GM19328 (cell line): Measurements from ENCODE around the gene MAPKAP1.
A peak's percentile ranks its signal among the peaks of the same experiment; 100 is the strongest.

Source experiments
- ATAC-seq: cut with Tn5 transposase; IDR thresholded peaks from one replicate; pipeline ENCODE4 v1.9.1; 2021; ENCODE audit warnings: mild to moderate bottlenecking, moderate library complexity; ENCODE audit not compliant: unreplicated experiment

MAPKAP1 gene

DNA sequence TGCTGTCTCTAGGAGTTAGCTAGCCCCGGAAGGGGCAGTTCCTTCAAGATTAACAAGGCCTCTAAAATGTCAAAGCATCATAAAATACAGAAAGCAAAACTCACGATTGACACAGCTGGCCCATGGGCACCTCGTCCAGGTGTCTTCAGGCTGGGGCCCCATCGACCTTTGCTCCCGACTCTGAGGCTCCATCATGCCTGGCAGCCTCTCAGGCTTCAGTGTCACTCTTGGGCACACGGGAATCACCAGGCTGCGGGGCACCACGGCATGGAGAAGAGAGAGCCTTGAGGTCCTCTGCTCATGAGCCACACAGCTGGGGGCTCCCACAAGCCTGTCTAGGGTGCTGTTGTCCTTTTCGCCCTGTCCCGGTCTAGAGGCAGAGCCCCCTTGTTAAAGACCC is 284.2 kb downstream of the MAPKAP1 start:
- no peak for ATAC-seq

DNA sequence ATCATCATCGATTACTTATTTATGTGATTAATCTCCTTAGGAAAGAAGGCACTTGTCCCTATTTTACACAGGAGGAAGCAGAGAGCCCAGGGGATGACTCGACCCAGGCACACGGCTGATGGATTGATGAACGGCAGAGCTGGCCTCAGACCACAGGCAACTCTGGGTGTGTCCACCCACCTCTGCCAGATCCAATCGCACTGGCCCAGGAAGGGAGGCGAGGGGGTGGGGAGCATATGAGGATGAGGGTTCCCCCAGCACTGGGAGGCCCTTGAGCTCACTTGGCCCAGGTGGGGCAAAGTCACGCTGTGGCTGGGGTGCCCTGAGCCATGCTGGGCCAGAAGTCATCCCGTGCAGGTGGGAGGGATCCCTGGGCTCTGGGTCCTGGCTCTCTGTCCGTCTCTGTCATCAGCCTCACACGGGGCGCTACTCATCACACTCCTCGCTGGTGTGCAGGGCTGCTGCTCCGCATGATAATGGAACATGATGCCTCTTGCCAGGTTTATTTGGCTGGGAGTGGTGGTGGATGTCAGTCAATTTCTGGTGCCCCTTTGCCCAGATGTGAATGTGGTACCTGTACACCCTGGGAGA is 285.3 kb downstream of the MAPKAP1 start:
- no peak for ATAC-seq

DNA sequence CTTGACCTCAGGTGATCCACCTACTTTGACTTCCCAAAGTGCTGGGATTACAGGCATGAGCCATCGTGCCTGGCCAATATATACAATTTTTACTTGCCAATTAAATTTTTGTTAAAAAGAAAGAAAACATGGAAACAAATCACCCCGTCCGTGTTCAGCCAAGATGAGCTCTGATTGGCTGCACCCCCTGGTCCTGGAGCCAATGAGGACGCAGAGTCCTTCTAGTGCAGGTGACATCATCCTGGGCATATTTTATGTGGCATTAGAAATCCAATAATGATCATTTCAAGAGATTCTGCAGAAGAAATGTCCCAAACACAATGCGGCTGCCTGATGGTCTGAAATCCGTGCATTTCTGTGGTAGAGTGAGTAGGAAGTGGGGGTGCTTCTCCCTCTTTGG is 285.8 kb downstream of the MAPKAP1 start:
- no peak for ATAC-seq

DNA sequence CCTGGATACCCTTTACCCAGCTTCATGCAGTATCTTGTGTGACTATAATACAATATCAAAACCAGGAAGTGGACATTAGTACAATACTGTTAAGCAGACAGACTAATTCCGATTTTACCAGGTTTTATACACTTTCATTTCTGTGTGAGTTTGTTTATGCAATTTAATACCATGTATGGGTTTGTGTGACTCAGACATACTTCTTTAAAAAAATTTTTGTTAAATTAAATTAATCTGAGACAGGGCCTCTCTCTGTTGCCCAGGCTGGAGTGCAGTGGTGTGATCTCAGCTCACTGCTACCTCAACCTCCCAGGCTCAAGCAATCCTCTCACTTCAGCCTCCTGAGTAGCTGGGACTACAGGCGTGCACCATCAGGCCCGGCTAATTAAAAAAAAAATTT is 288.6 kb downstream of the MAPKAP1 start:
- no peak for ATAC-seq

DNA sequence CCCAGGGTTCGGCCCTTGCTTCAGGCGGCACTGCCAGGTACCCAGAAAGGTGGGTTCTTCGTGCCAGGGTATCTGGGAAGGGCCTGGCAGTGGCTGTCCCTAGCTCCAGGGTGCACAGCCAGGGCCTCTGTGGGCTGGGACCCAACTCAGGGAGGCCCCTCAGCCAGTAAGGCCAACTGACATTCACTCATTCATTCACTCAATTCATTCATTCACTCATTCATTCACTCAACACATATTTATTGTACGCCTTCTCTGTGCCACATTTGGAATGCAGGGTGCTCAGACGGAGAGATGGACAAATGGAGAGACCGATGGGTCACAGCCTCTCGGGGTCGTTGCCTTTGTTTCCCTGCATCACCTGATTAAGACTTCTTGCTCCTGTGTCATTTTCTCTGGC is 290.5 kb downstream of the MAPKAP1 start:
- ATAC-seq: no peak

DNA sequence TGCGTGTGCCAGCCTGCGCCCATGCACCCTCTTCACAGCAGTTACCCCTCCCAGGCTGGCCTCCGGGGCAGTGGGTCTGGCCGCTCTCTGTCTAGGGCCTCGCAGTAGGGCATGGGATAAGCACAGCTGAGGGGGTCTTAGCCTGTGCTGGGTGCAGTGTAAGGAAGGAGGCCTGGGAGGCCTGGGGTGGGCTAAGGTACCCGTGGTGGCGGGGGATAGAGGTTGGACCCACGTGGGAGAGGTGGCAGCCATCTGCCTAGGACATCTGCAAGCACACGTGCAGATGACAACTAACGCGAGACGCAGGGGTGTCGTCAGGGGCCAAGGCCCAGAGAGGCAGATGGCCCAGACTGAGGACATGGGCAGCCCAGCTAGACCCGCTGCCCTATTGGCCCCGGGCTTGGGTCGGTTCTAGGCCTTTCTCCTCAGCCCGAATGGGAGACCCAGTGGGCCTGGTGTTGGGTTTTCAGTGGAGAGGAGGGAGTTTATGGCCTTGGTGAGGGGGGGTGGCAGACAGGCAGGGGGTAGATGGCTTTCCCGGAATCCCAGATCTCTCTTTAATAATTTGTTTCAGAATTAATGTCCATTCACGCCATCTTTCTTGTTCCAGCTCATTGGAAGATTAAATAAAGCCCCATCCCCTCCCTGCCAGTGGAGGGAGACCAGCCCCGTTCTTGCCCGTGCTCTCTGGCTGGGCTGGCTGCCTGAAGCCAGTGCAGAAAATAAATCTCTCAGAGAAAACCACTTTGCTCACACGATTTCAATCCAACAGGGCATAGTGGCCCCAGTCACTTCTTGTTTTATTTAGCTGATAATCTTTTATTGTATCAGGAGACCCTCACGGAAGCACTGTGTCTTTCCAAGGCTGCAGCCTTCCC is 291.2 kb downstream of the MAPKAP1 start:
- no peak for ATAC-seq

DNA sequence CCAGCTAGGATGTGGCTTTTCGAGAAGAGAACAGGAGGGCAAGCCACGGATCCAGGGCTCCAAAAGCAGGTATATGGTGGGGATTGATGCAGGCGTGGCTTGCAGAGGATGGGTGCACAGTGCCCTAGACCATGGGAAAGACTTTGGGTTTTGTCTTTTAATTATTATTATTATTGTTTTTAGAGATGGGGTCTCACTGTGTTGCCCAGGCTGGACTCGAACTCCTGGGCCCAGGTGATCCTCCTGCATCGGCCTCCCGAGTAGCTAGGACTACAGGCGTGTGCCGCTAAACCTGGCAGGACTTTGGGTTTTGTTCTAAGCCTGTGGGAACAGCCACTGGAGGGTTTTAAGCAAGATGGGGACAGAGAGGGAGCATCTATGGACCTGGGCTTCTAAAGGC is 293.4 kb downstream of the MAPKAP1 start:
- no peak for ATAC-seq

DNA sequence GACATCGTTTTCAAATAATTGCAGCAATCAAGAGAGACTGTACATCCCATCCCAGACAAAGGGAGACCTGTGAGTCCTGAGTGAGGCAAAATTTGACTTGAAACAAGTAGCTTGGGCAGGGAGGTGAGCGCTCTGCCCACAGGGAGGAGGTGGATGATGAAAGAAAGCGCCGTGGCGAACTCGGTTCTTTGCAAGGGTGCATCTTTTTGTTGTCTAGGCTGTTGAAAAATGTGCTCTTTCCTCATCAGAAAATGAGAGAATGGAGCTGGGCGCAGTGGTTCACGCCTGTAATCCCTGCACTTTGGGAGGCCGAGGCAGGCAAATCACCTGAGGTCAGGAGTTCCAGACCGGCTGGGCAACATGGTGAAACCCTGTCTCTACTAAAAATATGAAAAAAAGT is 294.8 kb downstream of the MAPKAP1 start:
- no peak for ATAC-seq

DNA sequence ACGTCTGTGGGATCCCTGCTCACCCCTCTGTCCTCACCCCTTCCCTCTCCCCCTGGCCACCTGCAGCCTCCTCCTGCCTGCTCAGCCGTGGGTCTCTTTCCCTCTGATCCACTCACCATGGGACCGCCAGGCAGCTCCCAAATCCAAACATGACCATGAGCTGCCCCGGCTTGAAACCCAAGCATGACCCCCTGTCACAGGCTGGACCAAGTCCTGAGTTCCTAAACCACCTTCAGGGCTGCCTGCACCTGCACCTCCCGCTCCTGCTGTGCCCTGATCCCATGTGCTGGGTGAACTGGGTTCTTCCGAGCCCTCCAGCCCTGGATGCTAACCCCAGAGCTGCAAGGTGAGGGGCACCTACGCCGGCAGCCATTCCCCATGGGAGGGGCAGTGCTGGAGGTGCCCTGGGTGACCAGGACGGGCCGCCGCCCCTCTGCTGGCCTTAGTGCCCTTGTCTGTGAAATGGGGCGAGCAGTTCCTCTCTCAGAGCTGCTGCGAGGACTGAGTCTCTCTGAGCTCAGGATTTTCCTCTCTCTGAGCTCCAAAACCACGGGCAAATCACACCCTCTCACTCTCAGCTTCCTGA is 295.7 kb downstream of the MAPKAP1 start:
- no peak for ATAC-seq

DNA sequence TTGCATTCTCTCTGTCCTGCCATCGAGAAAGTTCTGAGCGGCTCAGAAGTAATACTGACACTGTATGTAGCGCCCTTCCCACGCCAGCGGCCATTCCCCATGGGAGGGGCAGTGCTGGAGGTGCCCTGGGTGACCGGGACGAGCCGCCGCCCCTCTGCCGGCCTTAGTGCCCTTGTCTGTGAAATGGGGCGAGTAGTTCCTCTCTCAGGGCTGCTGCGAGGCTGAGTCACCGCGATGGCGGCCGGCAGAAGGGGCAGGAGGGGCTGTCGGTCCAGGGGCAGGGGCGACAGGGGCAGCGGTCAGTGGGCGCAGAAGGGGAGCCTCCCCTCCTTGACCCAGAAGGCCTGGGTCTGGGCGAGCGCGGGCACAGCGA is 296.5 kb downstream of the MAPKAP1 start:
- no peak for ATAC-seq

DNA sequence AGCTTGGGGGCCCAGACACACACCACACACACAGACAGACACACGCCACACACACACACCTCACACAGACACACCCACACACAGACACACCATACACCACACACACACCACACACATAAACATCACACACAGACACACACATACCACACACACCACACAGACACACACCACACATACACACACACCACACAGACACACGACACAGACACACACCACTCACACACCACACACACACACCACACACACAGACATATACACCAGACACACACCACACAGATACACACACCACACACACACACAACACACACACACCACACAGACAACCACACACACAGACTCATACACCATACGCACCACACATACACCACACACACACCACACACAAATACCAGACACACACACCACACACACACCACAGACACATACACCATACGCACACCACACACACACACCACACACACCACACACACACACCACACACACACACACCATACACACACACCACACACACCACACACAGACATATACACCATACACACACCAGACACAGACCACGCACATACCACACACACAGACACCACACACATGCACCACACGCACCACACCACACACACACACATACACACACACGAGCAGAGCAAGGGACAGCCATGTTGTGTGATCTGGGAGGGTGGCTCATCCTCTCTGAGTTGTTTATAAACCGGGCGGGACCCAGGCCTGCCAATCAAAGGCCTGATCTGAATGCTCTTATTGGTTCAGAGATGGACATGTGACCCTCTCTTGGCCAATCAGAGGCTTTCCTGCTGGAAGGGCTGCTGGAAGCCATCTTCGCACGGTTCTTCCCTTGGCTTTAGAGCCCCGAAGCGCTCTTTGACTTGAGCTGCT is 297.1 kb downstream of the MAPKAP1 start:
- ATAC-seq: no peak

DNA sequence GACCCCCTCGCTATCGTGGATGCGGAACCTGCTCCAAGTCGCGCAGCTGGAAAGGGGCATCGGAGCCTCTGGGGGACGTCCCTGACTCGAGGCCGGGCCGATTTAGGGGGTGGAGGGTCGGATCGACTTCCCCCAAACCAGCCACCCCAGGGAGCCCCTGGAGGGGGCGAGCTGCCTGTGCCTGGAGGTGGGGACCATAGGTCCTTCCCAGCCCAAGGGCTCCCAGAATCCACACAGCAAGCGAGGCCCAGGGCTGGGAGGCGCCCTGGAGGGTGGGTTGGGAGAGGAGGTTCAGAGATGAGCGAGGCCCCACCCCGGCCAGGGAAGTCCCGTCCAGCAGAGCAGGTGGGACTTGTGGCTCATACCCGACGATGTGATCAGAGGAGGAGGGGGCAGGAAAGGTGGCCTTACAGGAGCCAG is 297.8 kb downstream of the MAPKAP1 start:
- no peak for ATAC-seq

DNA sequence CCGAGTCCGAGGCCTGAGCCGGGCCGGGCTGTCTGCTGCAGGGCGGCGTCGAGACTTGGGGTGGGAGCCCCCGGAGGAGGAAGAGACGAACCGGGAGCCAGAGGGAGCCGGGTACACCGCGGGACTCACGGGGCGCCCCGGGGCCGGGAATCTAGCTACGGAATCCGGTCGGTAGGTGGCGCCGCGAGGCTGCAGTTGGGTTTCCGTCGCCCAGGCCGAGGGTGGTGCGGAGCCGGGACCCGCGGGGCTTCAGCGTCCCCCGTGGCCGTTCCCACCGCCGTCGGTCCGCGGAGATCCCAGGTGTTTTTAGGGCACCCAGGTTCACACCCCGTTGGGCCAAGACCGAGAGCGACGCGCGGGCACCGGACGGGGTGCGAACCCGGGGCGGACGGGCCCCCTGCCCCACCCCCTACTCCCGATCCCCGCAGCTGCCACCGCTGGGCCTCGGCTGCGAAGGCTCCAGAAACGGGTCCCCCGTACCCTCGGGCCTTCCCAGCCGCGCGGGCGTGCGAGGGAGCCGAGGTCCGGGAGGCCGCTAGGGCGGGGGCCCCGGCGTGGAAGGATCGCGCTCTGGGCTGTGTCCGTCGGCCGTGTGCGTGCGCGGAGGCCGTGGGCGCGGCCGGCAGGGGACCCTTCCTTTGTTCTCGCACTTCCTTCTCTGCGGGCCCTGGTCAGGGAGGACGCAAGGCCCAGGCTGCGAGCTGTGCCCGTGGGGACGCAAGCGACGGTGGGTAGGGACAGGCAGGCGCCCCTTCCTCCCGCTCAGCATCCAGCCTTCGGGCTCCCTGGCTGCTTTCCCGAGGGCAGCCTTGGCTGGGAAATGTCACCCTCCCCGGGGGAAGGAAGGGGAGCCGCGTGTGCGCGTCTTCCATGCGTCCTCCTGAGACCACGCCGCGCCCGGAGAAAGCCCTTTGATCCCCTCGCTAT is 298.8 kb downstream of the MAPKAP1 start:
- peak; percentile 63 for ATAC-seq

DNA sequence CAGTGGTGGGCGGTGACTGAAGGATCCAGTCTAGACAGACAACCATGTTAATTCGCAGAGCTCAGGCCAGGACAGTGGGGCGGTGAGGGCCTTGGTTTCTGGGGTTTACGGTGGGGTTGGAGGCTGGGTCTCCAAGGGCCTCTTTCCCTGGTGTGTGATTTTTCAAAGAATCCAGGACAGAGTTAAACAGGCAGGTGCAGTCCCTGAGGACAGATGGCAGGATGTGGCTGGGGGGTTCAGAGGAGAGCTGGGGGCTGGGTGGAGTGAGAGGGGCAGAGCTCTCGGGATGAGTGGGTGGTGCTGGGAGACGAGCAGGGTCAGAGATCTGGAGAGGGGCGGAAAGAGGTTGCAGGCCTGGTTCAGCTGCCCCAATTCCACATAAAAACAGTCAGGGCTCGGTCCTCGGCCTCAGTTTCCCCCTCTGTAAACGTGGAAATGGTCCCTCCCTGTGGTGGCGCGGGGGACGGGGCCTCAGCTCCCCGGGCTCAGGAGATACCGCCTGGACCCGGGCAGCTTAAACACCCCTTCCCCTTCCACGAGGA is 299.5 kb downstream of the MAPKAP1 start:
- ATAC-seq: no peak

DNA sequence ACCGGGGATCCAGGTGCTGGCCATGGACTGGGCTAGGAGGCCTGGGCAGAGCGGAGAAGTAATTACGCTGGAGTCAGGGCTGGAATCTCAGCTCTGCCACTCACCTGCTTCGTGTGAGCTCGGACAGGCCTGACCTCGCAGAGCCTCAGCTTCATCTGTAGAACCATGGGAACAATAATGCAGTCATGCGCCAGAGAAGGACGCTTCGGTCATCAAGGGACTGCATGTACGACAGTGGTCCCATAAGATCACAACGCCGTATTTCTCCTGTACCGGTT is 300.3 kb downstream of the MAPKAP1 start:
- ATAC-seq: no peak

DNA sequence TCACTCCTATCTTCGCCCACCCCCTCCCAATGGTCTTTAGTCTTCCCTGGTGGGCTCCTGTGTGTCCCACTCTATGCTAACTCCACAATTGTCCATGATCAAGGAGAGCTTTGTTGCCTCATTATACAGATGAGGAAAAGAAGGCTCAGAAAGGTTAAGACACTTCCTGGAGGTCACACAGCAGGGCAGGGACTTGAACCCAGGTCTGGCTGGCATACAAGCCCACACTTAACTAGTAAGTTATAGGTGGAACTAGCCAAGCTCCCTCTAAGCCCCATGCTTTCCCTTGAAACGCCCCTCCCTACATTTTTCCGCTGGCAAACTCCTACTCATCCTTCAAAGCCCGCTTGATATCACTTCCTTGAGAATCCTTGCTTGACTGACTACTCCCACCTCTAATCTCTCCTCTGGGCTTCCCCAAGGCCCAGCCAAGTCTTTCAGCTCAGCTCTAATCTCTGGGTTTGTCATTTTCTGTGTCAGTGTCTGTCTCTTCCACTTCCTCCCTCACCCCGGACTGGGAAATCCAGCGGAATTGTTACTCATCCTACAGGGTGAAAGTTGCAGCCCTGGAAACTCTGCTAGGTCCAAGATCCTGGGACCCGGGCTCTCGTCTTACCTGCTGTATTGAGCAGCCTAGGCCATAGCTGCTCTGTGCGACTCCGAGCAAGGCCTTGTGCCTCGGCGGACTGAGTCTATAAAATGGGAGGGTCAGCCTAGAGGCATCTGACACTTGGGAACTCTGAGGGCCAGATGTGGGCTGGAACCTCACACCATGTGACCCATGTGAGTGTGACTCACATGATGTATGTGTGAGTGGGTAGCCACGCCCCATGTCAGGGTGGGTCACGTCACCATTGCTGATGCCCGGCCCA is 300.8 kb downstream of the MAPKAP1 start:
- no peak for ATAC-seq

DNA sequence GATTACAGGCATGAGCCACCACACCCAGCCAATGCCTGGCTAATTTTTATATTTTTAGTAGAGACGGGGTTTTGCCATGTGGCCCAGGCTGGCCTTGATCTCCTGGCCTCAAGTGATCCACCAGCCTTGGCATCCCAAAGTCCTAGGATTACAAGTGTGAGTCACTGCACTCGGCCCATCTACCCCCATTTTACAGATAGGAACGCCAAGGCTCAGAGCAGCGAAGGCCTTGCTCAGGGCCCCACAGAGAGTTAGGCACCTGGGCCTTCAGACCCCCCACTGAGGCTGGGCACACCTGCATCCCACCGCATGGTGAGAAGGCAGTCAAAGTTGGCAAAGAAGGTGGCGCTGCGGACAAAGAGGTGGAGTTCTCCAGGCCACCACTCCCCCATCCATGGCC is 302.3 kb downstream of the MAPKAP1 start:
- ATAC-seq: no peak

DNA sequence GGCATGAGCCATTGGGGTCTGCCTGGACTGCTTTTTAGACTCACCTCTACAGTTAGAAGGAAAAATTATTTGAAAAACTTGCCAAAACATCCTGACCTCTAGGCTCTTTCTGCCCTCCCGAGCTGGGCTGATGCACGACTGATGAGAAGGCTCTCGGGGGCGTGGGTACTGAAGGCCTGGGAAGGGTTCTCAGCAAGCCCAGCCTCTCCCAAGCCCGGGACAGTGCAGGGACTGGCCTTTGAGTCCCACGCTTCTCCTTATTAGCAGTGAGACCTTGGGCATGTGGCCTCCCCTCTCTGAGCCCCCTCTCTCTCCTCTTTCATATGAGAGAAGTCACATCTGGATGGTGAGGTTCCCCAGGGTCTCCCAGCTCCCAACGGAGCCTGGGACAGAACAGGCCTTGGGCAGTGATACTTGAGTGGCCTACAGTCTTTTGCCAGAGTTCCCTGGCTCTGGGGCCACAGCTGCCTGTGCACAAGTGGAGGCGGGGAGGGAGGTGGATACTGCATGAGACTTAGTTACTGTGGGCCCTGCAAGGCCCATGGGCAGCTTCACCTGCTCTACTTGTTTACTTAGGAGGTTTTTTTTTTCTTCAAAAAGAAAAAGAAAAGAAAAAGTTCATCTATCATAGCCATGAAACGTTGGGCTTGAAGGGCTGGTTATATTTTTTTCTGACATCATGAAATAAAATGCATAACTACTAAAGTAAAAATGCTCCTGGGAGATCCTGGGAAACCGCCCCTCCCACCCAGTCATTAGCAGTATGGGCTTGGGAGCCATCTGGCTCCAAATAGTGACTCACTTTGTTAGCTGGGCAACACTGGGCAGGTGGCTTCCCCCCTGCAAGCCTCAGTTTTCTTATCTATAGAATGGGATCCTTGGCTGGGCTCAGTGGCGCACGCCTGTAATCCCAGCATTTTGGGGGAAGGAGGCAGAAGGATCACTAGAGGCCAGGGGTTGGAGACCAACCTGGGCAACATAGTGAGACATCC is 306.0 kb downstream of the MAPKAP1 start:
- no peak for ATAC-seq
